Limb (tissue), 2 donors: ENCODE results near the gene EFHC2.
A peak's percentile ranks its signal among the peaks of the same experiment; 100 is the strongest.

Source experiments
- DNase-seq, 2 donors: peaks; one replicate each; pipeline ENCODE4 v3.0.0-alpha.2; 2016; ENCODE audit errors: extremely low spot score in 2 of 2

The EFHC2 gene, protein sequence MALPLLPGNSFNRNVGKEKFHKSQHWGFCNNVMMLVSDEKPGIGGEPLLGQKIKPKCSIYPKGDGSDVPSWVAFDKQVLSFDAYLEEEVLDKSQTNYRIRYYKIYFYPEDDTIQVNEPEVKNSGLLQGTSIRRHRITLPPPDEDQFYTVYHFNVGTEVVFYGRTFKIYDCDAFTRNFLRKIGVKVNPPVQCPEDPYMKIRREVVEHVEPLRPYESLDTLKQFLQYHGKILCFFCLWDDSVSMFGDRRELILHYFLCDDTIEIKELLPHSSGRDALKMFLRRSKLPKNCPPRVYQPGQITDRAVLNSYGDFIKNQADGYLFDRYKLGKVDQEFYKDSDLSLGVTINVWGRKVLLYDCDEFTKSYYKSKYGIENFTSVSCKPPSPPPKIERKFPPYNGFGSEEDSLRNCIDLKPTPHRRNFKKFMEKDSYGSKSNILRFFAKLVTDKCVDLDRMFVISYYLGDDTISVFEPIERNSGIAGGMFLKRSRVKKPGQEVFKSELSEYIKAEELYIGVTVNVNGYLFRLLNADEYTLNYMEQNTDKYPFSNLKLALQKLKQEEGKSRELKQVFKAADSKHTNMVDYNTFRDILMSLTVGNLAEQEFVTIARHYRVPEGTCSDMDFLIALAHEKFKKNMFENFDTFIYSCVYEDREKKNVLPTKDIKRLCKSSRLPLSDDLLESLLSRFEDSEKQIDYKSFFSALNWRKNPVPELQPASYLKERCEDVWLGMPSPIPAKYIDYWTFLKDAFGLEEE

DNA sequence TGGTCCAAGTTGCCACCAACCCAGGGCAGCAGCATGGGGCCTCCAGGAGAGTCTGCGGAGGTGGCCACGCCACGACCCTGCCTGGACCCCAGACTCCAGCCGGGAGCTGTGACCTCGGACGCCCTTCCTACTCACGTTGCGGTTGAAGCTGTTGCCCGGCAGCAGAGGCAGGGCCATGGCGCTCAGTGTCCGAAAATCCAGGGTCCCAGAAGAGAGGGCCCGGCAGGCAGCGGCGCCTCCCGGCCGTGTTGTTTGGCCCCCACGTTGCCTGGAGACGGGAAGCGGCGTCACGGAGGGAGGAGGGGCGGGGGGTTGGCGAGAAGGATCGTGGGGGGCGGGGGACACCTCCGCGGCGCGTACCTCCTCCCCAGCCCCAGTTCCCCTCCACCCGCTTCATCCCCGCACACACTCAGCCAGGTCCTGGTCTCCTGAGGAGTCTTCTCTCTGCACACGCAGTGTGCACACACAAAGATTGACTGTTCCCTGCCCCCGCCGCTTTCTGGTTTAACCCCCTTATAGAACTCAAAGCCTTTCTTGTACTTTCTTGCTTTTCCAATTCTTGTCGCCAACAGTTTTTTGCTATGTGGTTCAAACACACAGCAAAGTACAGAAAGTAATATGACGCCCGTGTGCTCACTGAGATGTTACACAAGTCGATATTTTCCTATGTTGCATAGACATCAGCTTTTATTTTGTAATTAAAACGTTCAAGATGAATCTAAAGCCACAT is at the start of gene EFHC2:
Gene EFHC2, minus strand, starts transcription at position 261 of the 730 bp plus-strand sequence. Its CDS starts 84 bp downstream, at position 177.
- DNase-seq: peak; percentile 17 to 71

- DNase-seq: no peak
Observed at GRCh38 chrX:44392767-44393166, 49.3 kb upstream of the EFHC2 start.

DNA sequence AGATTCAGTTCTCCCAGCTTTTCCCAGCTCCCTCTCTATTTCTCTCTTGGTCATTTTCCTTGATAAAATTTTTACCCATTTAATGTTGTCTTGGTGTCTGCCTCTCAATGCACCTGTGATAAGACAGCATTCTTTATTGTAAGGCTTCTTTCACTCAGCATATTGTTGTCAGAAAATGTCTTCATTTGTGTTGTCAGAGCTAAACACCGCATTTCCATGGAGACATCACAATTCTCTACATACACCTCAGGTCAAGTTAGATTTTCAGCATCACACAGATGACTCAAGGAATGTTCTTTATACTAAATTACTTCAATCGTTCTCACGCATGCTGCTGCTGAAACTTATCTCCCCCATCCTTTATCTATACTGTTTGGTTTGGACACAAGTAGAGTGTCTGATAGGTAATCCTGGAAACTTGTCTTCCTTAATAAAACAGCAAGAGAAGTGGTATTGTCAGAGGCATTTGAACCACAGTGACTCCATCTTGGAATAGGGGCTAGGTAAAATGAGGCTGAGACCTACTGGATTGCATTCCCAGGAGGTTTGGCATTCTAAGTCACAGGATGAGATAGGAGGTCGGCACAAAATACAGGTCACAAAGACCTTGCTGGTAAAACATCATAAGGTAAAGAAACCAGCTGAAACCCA is 41.3 kb upstream of the EFHC2 start:
- no peak for DNase-seq

GRCh38 chrX:44382871-44383270 is 39.4 kb upstream of the EFHC2 start:
- no peak for DNase-seq

- no peak for DNase-seq
Observed at GRCh38 chrX:44352758-44353157, 9.3 kb upstream of the EFHC2 start.

DNA sequence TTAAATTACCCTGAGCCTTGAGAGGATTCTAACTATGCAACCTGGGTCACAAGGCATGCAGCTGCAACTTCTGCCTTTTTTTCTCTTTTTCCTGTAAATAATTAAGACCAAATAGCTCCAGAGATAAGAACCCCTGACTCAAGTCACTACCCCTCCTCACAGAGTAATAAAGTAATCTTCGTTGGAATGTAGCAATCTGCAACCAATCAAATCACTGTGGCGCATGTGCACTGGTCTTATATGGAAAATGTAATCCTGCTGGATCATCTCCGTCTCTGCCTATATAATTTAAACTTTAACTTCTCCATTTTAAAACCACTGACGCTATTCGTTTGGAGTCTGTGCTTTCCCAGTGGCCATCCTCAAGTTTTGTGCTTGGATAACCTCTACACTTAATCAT is 6.1 kb upstream of the EFHC2 start:
- DNase-seq: no peak

DNA sequence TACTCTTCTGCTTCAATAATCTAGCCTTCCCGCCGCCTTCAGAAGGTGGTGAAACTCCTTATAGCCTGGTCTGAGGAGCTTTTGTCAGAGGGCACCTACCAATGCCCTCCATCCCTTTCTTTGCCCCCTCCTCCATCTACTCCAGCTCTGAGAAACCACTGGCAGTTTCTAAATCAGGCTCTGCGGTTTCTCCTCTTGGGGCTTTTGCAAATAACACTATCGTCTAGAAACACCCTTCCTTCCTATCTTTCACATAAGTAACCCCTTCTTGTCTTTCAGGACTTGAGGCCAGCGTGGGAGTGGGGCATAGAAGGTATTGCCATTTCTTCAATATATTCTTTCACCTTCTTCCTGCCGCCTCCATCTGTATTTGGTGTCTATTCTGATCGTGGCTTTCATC is 1.2 kb upstream of the EFHC2 start:
- DNase-seq: no peak

GRCh38 chrX:44344194-44344593 is 722 bp upstream of the EFHC2 start:
- DNase-seq: no peak

- DNase-seq: no peak
Observed at GRCh38 chrX:44342866-44343265, 606 bp downstream of the EFHC2 start.

DNA sequence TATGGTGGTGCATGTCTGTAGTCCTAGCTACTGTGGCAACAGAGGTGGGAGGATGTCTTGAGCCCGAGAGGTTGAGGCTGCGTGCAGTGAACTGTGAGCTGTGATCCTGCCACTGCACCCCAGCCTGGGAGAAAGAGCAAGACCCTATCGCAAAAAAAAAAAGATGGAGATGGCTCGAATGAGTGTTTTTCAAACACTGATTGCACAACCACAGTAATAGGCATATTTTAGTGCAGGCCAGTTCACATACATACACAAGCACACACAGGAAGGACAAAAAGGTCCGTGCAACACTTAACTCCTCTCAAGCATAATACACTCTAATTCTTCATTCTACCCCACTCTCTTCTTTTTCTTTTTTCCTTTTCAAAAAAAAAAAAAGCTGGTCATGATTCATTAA is 5.1 kb downstream of the EFHC2 start:
- no peak for DNase-seq

DNA sequence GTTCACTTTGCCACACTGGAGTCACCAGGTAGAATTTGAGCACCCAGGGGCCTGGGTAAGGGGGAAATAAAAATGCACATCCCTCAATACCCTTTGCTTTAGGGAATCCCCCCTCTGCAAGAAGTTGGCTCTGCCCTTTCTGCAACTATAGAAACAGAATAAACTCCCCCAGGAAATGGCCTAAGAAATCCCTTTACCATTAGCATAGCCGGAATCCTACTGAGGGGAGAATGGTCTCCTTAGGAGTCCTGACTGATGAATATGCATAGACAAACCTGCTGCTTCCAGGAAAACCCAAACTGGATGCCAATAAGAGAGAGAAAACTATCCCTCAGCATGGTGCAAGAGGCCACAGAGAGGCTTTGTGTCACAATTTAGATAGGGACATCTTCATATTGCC is 11.0 kb downstream of the EFHC2 start:
- no peak for DNase-seq

GRCh38 chrX:44330227-44330626 is 13.2 kb downstream of the EFHC2 start:
- no peak for DNase-seq

DNA sequence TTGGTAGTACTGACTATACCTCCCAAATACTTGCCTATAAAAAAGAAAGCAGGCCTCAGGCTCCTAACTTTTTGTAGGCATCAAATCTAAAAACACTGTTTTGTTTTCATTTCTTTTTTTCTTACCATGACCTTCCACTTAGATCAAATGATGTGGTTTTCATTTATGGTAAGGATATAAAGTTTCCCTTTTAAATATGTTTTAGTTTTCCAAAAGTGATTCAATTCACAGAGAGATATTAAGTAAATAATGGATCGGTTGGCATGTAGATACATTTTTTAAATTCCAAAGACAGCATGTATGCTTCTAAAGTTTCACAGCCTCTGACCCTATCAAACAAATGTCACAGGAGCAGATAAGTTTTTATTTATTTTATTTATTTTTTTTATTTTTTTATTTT is 23.9 kb downstream of the EFHC2 start:
- DNase-seq: no peak

- DNase-seq: no peak
Observed at GRCh38 chrX:44317181-44317580, 26.3 kb downstream of the EFHC2 start.

- no peak for DNase-seq
Observed at GRCh38 chrX:44314808-44315207, 28.7 kb downstream of the EFHC2 start.

- no peak for DNase-seq
Observed at GRCh38 chrX:44314259-44314734, 29.2 kb downstream of the EFHC2 start.

GRCh38 chrX:44312421-44312820 is 31.1 kb downstream of the EFHC2 start:
- no peak for DNase-seq

GRCh38 chrX:44310227-44310626 is 33.2 kb downstream of the EFHC2 start:
- DNase-seq: no peak

- no peak for DNase-seq
Observed at GRCh38 chrX:44308869-44309268, 34.6 kb downstream of the EFHC2 start.

- peak in 1 of 2 donors; percentile 20 for DNase-seq
Observed at GRCh38 chrX:44306356-44306755, 37.1 kb downstream of the EFHC2 start.

DNA sequence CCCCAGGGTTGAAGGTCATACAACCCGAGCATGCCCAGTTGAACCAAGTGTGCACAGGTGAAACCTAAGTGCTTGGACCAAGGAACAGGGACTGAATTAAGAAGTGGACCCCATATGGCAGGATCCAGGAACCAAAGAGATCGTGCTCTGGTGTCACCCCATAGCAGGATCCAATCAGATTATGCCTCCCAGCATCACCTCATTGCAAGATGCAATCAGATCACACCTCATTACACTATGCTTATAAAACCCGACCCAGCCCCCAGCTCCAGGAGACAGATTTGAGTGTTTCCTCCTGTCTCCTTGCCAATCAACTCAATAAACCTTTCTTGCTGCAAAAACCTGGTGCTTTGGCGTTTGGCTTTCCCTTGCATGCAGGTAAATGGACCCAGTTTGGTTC is 37.6 kb downstream of the EFHC2 start:
- no peak for DNase-seq
